Measurements from ENCODE around the gene STX7.

Gene STX7

GRCh38 chr6:132505158-132505557 lies 7.8 kb downstream of the STX7 start:
- no peaks in the 10 kb centered on the region for H3K9me2 ChIP-seq (ENCODE audit: low read depth, low read length)
- H3F3A ChIP-seq (ENCODE audit: insufficient read depth, low read length), result no peaks in the 10 kb centered on the region

GRCh38 chr6:132504757-132505156 lies 8.2 kb downstream of the STX7 start:
- peak overlapping the region; percentile 25 for H3K4me3 ChIP-seq (ENCODE audit: low read depth, low read length, poor library complexity, severe bottlenecking)
- H3K79me2 ChIP-seq (ENCODE audit: insufficient read depth, low read length), result peaks cover 61% of the 10 kb centered on the region
- peaks cover 58% of the 10 kb centered on the region for H3K36me3 ChIP-seq (ENCODE audit: insufficient read depth, low read length)
- no peaks in the 10 kb centered on the region for H3F3A ChIP-seq (ENCODE audit: insufficient read depth, low read length)
- peak overlapping the region; percentile 60 for H3K27ac ChIP-seq (ENCODE audit: low read depth, low read length, poor library complexity, severe bottlenecking)
- H3K4me2 ChIP-seq (ENCODE audit: low read length), result peak overlapping the region; percentile 20; the same call in 1 of the 2 replicates
- no peaks in the 10 kb centered on the region for H4K20me1 ChIP-seq (ENCODE audit: insufficient read depth, low read length)
- TF ChIP-seq EZH2 (IDR thresholded peaks at IDR 0.05; ENCODE audit: borderline replicate concordance, low read length) (no peak), CTCF (IDR thresholded peaks at IDR 0.05; ENCODE audit: low read length) (no peak)
- H3K9ac ChIP-seq (ENCODE audit: low read length), result peak overlapping the region; percentile 0; the same call in 1 of the 2 replicates
- no peaks in the 10 kb centered on the region for H3K27me3 ChIP-seq (ENCODE audit: insufficient read depth, low read length)
- H3K9me3 ChIP-seq (ENCODE audit: low read length), result no peaks in the 10 kb centered on the region
- H3K4me1 ChIP-seq (ENCODE audit: insufficient read depth, low read length, severe bottlenecking), result peaks cover 80% of the 10 kb centered on the region
- H3K9me2 ChIP-seq (ENCODE audit: low read depth, low read length), result no peaks in the 10 kb centered on the region
- no peak overlapping the region for H2AFZ ChIP-seq (ENCODE audit: low read length)

More at GRCh38 chr6:132505158-132505557, 7.8 kb downstream of the STX7 start:
- H3K4me2 ChIP-seq (ENCODE audit: low read length), result peak overlapping the region; percentile 20; the same call in 1 of the 2 replicates
- peak overlapping the region; percentile 25 for H3K4me3 ChIP-seq (ENCODE audit: low read depth, low read length, poor library complexity, severe bottlenecking)
- peaks cover 65% of the 10 kb centered on the region for H3K79me2 ChIP-seq (ENCODE audit: insufficient read depth, low read length)
- H3K9ac ChIP-seq (ENCODE audit: low read length), result no peak overlapping the region; the same call in 1 of the 2 replicates
- TF ChIP-seq EZH2 (IDR thresholded peaks at IDR 0.05; ENCODE audit: borderline replicate concordance, low read length), result no peak
- TF ChIP-seq CTCF (IDR thresholded peaks at IDR 0.05; ENCODE audit: low read length), result no peak
- H3K27me3 ChIP-seq (ENCODE audit: insufficient read depth, low read length), result no peaks in the 10 kb centered on the region
- H4K20me1 ChIP-seq (ENCODE audit: insufficient read depth, low read length), result no peaks in the 10 kb centered on the region
- H3K27ac ChIP-seq (ENCODE audit: low read depth, low read length, poor library complexity, severe bottlenecking), result peak overlapping the region; percentile 60
- H3K4me1 ChIP-seq (ENCODE audit: insufficient read depth, low read length, severe bottlenecking), result peaks cover 80% of the 10 kb centered on the region
- no peak overlapping the region for H2AFZ ChIP-seq (ENCODE audit: low read length)
- no peaks in the 10 kb centered on the region for H3K9me3 ChIP-seq (ENCODE audit: low read length)
- H3K36me3 ChIP-seq (ENCODE audit: insufficient read depth, low read length), result peaks cover 54% of the 10 kb centered on the region

- no peak overlapping the region for H2AFZ ChIP-seq (ENCODE audit: low read length)
- H3K36me3 ChIP-seq (ENCODE audit: insufficient read depth, low read length), result peaks cover 67% of the 10 kb centered on the region
- peak overlapping the region; percentile 75 for H3K27ac ChIP-seq (ENCODE audit: low read depth, low read length, poor library complexity, severe bottlenecking)
- no peaks in the 10 kb centered on the region for H3K9me2 ChIP-seq (ENCODE audit: low read depth, low read length)
- peaks cover 36% of the 10 kb centered on the region for H3K79me2 ChIP-seq (ENCODE audit: insufficient read depth, low read length)
- peak overlapping the region; percentile 20; the same call in 1 of the 2 replicates for H3K4me2 ChIP-seq (ENCODE audit: low read length)
- no peak for TF ChIP-seq CTCF (IDR thresholded peaks at IDR 0.05; ENCODE audit: low read length)
- TF ChIP-seq EZH2 (IDR thresholded peaks at IDR 0.05; ENCODE audit: borderline replicate concordance, low read length), result no peak
- no peak overlapping the region; the same call in 1 of the 2 replicates for H3K9ac ChIP-seq (ENCODE audit: low read length)
- H3K9me3 ChIP-seq (ENCODE audit: low read length), result no peaks in the 10 kb centered on the region
- H3K4me3 ChIP-seq (ENCODE audit: low read depth, low read length, poor library complexity, severe bottlenecking), result no peak overlapping the region
- H4K20me1 ChIP-seq (ENCODE audit: insufficient read depth, low read length), result no peaks in the 10 kb centered on the region
- H3K4me1 ChIP-seq (ENCODE audit: insufficient read depth, low read length, severe bottlenecking), result peaks cover 77% of the 10 kb centered on the region
- no peaks in the 10 kb centered on the region for H3K27me3 ChIP-seq (ENCODE audit: insufficient read depth, low read length)
- peaks cover 8% of the 10 kb centered on the region; the same call in 1 of the 2 replicates for H3F3A ChIP-seq (ENCODE audit: insufficient read depth, low read length)
These were observed 13.2 kb downstream of the STX7 start for GRCh38 chr6:132499757-132500156.

Measured in OCI-LY1 (cell line).